DOHH2 (cell line): ENCODE data around the gene MAP2.

Source experiments
- H3F3A ChIP-seq: fragments of 200-600 bp; sonication (generic), shearing (Covaris generic); 2 replicates; pipeline ENCODE4 v1.6.0; 2016; ENCODE audit warnings: antibody characterized with exemption, mild to moderate bottlenecking; ENCODE audit not compliant: control insufficient read depth, insufficient read depth
- H3K27ac ChIP-seq: fragments of 200-600 bp; sonication (generic); 2 replicates; pipeline ENCODE4 v1.5.1; 2014; ENCODE audit warnings: low read depth, mild to moderate bottlenecking, low read length, moderate library complexity
- H3K27me3 ChIP-seq: fragments of 200-600 bp; sonication (generic); 2 replicates; pipeline ENCODE4 v1.6.1; 2014; ENCODE audit warnings: mild to moderate bottlenecking, low read length, mixed read lengths; ENCODE audit not compliant: control insufficient read depth
- H3K36me3 ChIP-seq: fragments of 200-600 bp; sonication (generic); 2 replicates; pipeline ENCODE4 v1.6.1; 2014; ENCODE audit warnings: mild to moderate bottlenecking, low read length, moderate library complexity, mixed read lengths; ENCODE audit not compliant: control insufficient read depth
- H3K4me1 ChIP-seq: fragments of 200-600 bp; sonication (generic); 2 replicates; pipeline ENCODE4 v1.6.1; 2014; ENCODE audit warnings: mild to moderate bottlenecking, low read length, mixed read lengths; ENCODE audit not compliant: control insufficient read depth
- H3K4me2 ChIP-seq: fragments of 200-600 bp; sonication (generic); 2 replicates; pipeline ENCODE4 v1.6.0; 2014; ENCODE audit warnings: mild to moderate bottlenecking, low read length, moderate library complexity
- H3K4me3 ChIP-seq: fragments of 200-600 bp; sonication (generic); 2 replicates; pipeline ENCODE4 v1.5.1; 2014; ENCODE audit warnings: mild to moderate bottlenecking, low read length, mixed read lengths
- H3K79me2 ChIP-seq: fragments of 200-600 bp; sonication (generic); 2 replicates; pipeline ENCODE4 v1.6.1; 2014; ENCODE audit warnings: mild to moderate bottlenecking, low read length, mixed read lengths; ENCODE audit not compliant: control insufficient read depth
- H3K9me2 ChIP-seq: fragments of 200-600 bp; sonication (generic); replicated peaks from 2 replicates; pipeline ENCODE4 v1.6.1; 2014; ENCODE audit warnings: mild to moderate bottlenecking, low read length, mixed read lengths; ENCODE audit not compliant: control insufficient read depth
- H3K9me3 ChIP-seq: fragments of 200-600 bp; sonication (generic); 2 replicates; pipeline ENCODE4 v1.6.1; 2014; ENCODE audit warnings: antibody characterized with exemption, low read length, mixed read lengths; ENCODE audit not compliant: control insufficient read depth, insufficient read depth
- H4K20me1 ChIP-seq: fragments of 200-600 bp; sonication (generic); 2 replicates; pipeline ENCODE4 v1.6.0; 2014; ENCODE audit warnings: low read depth, mild to moderate bottlenecking, antibody characterized with exemption, low read length, moderate library complexity; ENCODE audit not compliant: control insufficient read depth, insufficient read depth
- EZH2phosphoT487 ChIP-seq: fragments of 200-600 bp; sonication (generic); IDR thresholded peaks from 2 replicates; pipeline ENCODE4 v1.6.1; 2017; ENCODE audit warnings: borderline replicate concordance, mild to moderate bottlenecking, antibody characterized with exemption, low read length, moderate library complexity, mixed read lengths
- TF ChIP-seq, protein P1 (sequence below): fragments of 200-600 bp; sonication (generic); IDR thresholded peaks from one replicate; pipeline ENCODE4 v1.5.1; 2014; ENCODE audit warnings: antibody characterized with exemption, mild to moderate bottlenecking, low read depth, low read length; ENCODE audit not compliant: poor library complexity, severe bottlenecking

The MAP2 gene

DNA sequence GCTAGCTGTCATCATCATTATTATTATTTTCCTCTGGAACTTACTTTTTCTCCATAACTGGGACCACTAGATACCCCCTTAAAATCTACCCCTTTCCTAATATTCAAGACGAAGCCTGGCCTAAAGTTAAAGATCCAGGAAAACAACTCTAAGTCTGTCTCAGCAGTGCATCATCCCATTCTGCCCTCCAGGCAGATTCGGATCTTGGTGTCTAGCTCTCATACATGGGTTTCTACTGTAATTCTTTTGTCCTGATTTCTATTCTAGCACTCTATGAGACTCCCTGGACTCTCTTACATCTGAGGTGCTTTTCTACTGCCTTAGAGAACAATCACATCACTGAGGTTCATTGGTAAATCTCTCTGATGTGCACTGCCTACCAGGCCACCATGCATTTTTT lies 35.5 kb downstream of the MAP2 start:
- no peaks in the 10 kb centered on the region for H4K20me1 ChIP-seq
- no peak for TF ChIP-seq EZH2phosphoT487
- TF ChIP-seq, protein P1, sequence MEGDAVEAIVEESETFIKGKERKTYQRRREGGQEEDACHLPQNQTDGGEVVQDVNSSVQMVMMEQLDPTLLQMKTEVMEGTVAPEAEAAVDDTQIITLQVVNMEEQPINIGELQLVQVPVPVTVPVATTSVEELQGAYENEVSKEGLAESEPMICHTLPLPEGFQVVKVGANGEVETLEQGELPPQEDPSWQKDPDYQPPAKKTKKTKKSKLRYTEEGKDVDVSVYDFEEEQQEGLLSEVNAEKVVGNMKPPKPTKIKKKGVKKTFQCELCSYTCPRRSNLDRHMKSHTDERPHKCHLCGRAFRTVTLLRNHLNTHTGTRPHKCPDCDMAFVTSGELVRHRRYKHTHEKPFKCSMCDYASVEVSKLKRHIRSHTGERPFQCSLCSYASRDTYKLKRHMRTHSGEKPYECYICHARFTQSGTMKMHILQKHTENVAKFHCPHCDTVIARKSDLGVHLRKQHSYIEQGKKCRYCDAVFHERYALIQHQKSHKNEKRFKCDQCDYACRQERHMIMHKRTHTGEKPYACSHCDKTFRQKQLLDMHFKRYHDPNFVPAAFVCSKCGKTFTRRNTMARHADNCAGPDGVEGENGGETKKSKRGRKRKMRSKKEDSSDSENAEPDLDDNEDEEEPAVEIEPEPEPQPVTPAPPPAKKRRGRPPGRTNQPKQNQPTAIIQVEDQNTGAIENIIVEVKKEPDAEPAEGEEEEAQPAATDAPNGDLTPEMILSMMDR: no peak
- H3K79me2 ChIP-seq: no peaks in the 10 kb centered on the region
- no peaks in the 10 kb centered on the region for H3K36me3 ChIP-seq
- H3K27me3 ChIP-seq: no peaks in the 10 kb centered on the region
- H3K4me1 ChIP-seq: peaks cover 15% of the 10 kb centered on the region
- H3K4me3 ChIP-seq: no peak overlapping the region
- H3K9me3 ChIP-seq: no peaks in the 10 kb centered on the region
- no peaks in the 10 kb centered on the region for H3F3A ChIP-seq
- H3K4me2 ChIP-seq: no peak overlapping the region
- H3K27ac ChIP-seq: no peak overlapping the region
- no peaks in the 10 kb centered on the region for H3K9me2 ChIP-seq

DNA sequence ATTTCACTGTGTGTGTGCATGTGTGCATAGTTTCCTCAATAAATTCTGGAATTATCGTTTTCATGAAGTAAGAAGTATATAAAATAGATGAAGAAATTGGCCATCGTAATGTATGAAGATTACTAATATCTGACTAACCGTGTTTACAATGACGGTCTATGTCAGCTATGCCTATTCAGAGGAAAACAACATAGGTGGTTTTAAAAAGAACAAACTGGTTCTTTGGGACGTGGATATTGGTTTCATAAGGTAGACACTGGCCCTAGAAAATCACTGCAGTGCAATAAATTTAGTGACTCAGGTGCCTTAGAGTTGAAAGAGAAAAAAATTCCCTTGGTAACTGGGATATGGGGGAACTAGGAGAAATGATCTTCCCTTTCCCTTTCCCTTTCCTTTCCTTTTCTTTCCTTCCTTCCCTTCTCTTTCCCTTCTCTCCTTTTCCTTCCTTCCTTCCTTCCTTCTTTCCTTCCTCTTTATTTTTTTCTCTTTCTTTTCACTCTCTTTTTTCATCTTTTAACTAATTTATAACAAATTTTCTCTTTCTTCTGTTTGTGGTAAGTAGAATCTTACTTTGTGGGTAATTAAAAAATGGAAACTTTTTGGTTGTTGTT lies 36.4 kb downstream of the MAP2 start:
- no peak overlapping the region for H3K27ac ChIP-seq
- H3F3A ChIP-seq: no peaks in the 10 kb centered on the region
- H3K4me3 ChIP-seq: no peak overlapping the region
- no peaks in the 10 kb centered on the region for H3K9me3 ChIP-seq
- no peaks in the 10 kb centered on the region for H3K36me3 ChIP-seq
- no peaks in the 10 kb centered on the region for H3K27me3 ChIP-seq
- TF ChIP-seq, protein P1: no peak
- no peak for TF ChIP-seq EZH2phosphoT487
- H3K4me1 ChIP-seq: peaks cover 15% of the 10 kb centered on the region
- no peaks in the 10 kb centered on the region for H3K9me2 ChIP-seq
- H3K79me2 ChIP-seq: no peaks in the 10 kb centered on the region
- no peaks in the 10 kb centered on the region for H4K20me1 ChIP-seq
- no peak overlapping the region for H3K4me2 ChIP-seq

DNA sequence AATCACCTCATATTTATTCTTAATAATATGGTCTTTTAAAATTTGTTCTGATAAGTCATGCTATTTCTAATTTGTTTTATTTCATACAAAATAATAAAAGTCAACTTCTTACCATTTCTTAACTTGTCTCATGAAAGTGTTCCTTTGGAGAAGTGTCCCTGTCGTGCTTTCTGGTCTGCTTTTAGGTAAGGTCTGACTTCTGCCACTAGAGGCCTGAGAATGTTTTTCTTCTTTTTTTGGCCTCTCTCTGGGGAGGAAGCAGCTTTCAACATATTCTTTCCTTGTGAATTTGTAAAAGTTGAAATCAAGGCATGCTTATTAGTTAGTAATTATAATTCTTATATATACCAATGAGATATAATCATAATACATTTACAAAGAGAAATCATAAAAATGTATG lies 39.4 kb downstream of the MAP2 start:
- no peaks in the 10 kb centered on the region for H3K79me2 ChIP-seq
- H3K9me3 ChIP-seq: no peaks in the 10 kb centered on the region
- H3K27ac ChIP-seq: no peak overlapping the region
- no peak overlapping the region for H3K4me2 ChIP-seq
- no peak overlapping the region for H3K4me3 ChIP-seq
- peaks cover 9% of the 10 kb centered on the region; the same call in 1 of the 2 replicates for H3K4me1 ChIP-seq
- H3K27me3 ChIP-seq: no peaks in the 10 kb centered on the region
- H3K9me2 ChIP-seq: no peaks in the 10 kb centered on the region
- no peaks in the 10 kb centered on the region for H4K20me1 ChIP-seq
- H3K36me3 ChIP-seq: no peaks in the 10 kb centered on the region
- no peaks in the 10 kb centered on the region for H3F3A ChIP-seq
- TF ChIP-seq EZH2phosphoT487: no peak
- TF ChIP-seq, protein P1: no peak
